ENCODE results near the gene HLA-DQA1. TPM values are rescaled to one million over a fixed set of nuclear protein-coding genes. Genes with fewer than 3 reads are reported as not detected.

Gene HLA-DQA1
- total and polyA plus RNA-seq, 2 experiments from 2014 or later: 0.42 TPM; not detected in 1

- TF ChIP-seq REST (IDR thresholded peaks at IDR 0.05; ENCODE audit: unreplicated experiment): no peak
- TF ChIP-seq ETS1 (IDR thresholded peaks at IDR 0.05): no peak
- TF ChIP-seq ZNF114 (CRISPR knock-in tag; IDR thresholded peaks at IDR 0.05): no peak
- no peak for TF ChIP-seq CREB1 (CRISPR knock-in tag; IDR thresholded peaks at IDR 0.05; ENCODE audit: low read depth)
- no peak for TF ChIP-seq CTCF (conservative IDR thresholded peaks at IDR 0.05; ENCODE audit: low read depth in 2 of 2)
- TF ChIP-seq EZH2phosphoT487 (IDR thresholded peaks at IDR 0.05; ENCODE audit: unreplicated experiment): no peak
- no peak for TF ChIP-seq POLR2AphosphoS5 (IDR thresholded peaks at IDR 0.05; ENCODE audit: low read depth)
- TF ChIP-seq EZH2 (IDR thresholded peaks at IDR 0.05; ENCODE audit: low read depth, unreplicated experiment): no peak
- TF ChIP-seq STAT1 (IDR thresholded peaks at IDR 0.05; ENCODE audit: unreplicated experiment): no peak
- no peak for TF ChIP-seq ZNF331 (CRISPR knock-in tag; IDR thresholded peaks at IDR 0.05; ENCODE audit: low read depth)
- TF ChIP-seq NANOG (IDR thresholded peaks at IDR 0.05; ENCODE audit: borderline replicate concordance): no peak
- no peak for TF ChIP-seq JUNB (IDR thresholded peaks at IDR 0.05; ENCODE audit: unreplicated experiment)
These were observed 12.1 kb upstream of the HLA-DQA1 start (continued) for GRCh38 chr6:32625137-32625536.

GRCh38 chr6:32627249-32627648, 10.0 kb upstream of the HLA-DQA1 start:
- Histone ChIP-seq H3K4me3 (no peak overlapping the region), H3K27ac (ENCODE audit: low read depth) (no peak overlapping the region), H3K9me2 (ENCODE audit: insufficient read depth) (no peaks in the 10 kb centered on the region), H4K20me1 (replicated peaks; ENCODE audit: insufficient read depth) (no peaks in the 10 kb centered on the region), H3K4me1 (ENCODE audit: insufficient read depth) (no peaks in the 10 kb centered on the region), H3K4me2 (no peak overlapping the region), H3K27me3 (ENCODE audit: insufficient read depth) (no peaks in the 10 kb centered on the region), H2AFZ (no peak overlapping the region), H3K36me3 (ENCODE audit: insufficient read depth) (no peaks in the 10 kb centered on the region), H3F3A (replicated peaks; ENCODE audit: low read depth) (no peaks in the 10 kb centered on the region), H3K79me2 (replicated peaks; ENCODE audit: insufficient read depth) (no peaks in the 10 kb centered on the region)
- Mint-ChIP-seq H3K4me3 (no peak overlapping the region), H3K4me1 (peaks cover 9% of the 10 kb centered on the region), H3K9me3 (no peaks in the 10 kb centered on the region), H3K27ac (no peak overlapping the region), H3K36me3 (ENCODE audit: low read depth) (no peaks in the 10 kb centered on the region), H3K27me3 (ENCODE audit: insufficient read depth, low read depth, poor library complexity) (no peaks in the 10 kb centered on the region)
- no peak for ATAC-seq
- no peak for DNase-seq (ENCODE audit: low spot score)
- TF ChIP-seq ETS1 (IDR thresholded peaks at IDR 0.05): no peak
- TF ChIP-seq CTCF (conservative IDR thresholded peaks at IDR 0.05; ENCODE audit: low read depth in 2 of 2): no peak
- TF ChIP-seq EZH2 (IDR thresholded peaks at IDR 0.05; ENCODE audit: low read depth, unreplicated experiment): no peak
- no peak for TF ChIP-seq POLR2AphosphoS5 (IDR thresholded peaks at IDR 0.05; ENCODE audit: low read depth)

Measured in GM23338 (cell line).